Stimulated activated CD8-positive, alpha-beta memory T cell treated with anti-CD3 and anti-CD28 coated beads, Interleukin-2, amount 100 ng/mL, for 1 hour (primary cell): ENCODE data around the gene VGF.

ENCODE experiments used
- DNase-seq, 2 donors: peaks; one replicate each; pipeline ENCODE4 v3.0.0-alpha.2; 2020; ENCODE audit warnings: low read depth in 2 of 2

Gene VGF

DNA sequence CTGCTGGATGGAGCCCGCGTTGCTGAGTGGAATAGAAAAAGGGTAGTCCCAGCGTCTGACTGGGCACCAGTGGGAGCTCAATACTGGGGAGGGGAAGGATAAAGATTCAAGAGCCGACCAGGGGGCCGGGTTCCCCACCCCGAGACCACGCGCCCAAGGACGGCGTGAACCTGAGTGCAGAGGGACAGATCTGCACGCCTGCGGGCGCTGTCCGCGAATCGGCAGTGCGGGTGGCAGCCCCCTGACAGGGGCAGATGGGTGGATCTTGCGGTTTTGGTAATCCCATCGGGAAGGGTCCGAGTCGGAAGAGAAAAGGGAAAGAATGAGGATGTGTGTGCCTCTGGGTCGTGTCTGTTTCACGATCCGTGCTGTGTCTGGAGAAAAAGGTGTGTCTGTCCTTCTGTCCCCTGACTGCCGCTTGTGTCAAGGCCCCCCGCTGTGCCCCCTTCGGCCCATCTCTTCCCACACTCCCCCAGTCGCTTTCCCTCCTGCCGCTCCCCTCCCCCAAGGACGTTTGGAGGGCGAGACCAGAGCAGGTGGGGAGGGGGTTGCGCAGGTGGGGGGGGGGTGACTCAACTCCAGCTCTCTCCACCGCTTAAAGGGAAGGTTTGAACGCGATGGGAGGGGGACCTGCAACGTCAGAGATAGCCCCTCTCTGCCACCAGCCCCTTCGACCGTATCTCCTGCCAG is 734 bp upstream of the VGF start:
- DNase-seq: no peak

DNA sequence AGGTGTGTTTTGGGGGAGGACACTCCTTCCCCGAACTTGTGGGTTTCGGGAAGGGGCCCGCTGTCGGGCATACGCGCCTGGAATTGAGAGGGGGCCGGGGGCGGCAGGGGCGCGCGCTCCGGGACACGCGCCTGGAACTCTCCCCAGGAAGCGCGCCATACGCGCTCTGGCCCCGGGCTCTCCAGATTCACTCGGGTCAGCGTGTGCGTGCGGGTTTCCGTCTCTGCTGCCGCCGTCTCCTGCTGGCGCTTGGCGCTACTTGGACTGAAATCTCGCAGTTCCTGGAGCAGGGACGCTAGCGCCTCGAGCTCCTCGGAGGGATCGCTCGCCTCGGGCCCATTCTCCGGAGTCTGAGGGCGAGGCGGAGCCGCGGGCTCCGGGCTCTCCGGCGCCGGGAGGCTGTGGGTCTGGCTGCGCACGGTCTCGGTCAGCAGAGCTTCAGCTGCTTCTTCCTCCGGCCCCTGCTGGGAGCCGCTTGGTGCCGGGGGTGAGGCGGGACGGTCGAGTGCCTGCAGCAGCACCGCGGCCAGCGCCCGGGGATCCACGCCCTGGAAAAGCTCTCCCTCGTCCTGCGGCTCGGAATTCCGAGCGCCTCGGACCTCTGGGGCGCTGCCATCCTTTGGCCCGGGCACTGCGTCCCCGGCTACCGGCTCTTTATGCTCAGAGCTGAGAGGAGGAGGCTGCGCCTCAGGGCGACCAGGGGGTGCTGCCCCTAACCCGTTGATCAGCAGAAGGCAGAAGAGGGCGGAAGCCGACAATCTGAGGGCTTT is 1.1 kb downstream of the VGF start:
- DNase-seq: no peak

DNA sequence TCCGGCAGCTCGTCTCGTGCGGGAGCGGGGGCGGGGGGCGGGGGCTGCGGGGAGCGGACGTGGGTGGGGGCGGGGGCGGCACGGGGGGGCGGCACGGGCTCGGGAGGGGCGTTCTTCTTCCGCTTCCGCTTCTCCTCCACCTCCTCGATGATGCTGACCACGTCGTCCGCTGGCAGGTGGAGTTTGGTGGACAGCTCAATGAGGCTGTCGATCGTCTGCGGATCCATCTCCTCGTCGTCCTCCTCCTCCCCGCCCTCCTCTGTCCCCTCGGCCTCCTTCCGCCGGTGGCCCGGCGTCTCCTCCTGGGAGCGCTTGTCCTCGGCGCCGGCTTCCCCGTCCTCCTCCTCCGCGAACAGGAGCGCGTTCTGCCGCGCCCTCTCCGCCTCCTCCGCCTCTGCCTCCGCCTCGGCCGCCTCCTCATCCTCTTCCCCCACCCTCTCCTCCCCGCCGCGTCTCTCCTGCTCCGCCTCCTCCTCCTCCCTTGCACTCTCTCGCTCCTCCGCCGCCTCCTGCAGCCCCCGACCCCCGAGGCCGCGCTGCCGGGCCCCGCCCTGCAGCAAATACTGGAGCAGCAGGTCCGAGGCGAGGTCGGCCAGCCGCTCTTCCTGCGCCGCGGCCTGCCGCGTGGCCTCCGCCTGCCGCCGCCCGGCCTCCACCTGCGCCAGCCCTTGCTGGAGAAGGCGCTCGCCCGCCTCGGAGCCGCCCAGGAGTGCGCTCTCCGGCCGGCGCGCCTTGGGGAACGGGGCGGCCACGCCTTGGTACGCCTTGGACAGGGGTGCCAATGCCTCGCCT is 1.9 kb downstream of the VGF start:
- DNase-seq: no peak

DNA sequence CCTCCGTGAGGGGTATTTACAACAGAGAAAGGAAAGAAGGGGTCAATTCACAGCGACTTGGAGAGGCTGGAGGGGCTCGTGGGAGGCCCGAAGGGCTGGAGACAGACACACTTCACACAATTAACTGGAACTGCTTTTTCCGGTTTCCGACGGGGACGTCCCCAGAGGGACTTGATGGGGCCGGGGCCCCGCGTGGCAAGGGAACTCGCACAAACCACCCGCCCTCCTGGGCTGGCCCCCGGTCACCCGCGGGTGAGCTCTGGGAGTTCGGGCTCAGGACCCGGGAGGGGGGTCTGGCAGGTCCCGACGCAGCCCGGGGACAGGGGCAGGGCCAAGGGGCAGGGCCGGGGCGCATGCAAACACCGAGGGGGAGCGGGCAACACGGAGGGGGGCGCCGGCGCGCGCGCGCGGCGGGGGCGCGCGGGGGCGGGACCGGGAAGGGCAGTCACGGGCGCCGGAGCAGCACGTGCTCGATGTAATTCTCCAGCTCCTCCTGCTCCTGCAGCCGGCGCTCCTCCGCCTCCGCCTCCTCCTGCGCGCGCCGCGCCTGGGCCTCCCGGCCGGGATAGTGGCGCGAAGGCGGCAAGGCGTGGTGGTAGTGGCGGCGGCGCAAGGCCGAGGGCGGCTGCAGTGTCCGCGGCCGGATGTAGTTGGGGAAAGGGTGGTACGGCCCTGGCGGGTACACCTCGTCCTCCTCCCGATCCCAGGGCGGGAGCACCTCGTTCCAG is 2.7 kb downstream of the VGF start:
- DNase-seq: no peak

DNA sequence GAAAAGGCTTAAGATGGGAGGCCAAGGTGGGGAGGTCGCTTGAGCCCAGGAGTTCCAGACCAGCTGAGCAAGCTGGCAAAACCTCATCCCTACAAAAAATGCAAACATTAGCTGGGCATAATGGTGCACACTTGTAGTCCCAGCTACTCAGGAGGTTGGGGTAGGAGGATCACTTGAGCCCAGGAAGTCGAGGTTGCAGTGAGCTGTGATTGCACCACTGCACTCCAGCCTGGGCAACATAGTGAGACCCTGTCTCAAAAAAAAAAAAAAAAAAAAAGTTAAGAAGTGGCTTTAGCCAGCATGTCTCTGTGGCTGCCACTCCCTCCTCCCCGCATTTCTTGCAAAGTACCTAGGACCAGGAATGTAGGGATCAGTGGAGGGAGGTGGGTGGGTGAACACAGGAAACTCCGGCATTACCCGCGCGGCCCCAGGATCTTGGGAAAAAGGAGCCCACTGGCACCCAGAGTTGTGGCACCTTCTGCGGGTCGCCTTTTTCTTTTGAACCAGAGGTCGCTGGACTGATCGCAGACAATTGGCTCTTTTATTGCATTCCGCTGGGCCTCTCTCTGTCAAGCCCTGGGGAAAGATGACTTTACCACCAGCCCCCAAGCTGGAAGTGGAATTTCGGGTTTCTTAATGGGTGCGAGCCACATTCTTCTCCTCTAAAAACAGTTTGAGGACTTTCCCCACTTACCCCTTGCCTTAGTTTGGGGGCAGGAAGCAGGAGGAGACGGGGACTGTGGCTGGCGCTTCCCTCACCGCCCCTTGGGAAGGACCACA is 3.5 kb downstream of the VGF start:
- DNase-seq: no peak

DNA sequence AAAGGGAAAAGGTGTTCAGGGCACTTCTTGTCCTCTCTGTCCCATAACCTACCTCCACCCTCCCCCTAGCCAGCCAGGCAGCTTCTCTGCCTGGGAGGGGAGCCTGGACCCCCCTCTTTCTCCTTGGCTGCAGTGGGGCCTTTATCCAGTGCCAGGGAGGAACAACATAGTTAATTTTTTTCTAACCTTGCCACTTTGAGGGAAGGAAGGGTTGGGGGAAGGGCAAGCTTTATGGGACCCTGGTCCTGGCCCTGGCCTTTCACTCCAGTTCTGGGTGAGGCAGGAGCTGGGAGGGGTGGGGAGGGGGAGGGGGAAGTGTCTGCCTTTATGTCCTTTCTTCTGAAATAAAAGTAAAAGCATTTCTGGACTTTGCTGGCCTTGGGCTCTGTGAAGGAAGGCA is 4.5 kb downstream of the VGF start:
- DNase-seq: no peak

DNA sequence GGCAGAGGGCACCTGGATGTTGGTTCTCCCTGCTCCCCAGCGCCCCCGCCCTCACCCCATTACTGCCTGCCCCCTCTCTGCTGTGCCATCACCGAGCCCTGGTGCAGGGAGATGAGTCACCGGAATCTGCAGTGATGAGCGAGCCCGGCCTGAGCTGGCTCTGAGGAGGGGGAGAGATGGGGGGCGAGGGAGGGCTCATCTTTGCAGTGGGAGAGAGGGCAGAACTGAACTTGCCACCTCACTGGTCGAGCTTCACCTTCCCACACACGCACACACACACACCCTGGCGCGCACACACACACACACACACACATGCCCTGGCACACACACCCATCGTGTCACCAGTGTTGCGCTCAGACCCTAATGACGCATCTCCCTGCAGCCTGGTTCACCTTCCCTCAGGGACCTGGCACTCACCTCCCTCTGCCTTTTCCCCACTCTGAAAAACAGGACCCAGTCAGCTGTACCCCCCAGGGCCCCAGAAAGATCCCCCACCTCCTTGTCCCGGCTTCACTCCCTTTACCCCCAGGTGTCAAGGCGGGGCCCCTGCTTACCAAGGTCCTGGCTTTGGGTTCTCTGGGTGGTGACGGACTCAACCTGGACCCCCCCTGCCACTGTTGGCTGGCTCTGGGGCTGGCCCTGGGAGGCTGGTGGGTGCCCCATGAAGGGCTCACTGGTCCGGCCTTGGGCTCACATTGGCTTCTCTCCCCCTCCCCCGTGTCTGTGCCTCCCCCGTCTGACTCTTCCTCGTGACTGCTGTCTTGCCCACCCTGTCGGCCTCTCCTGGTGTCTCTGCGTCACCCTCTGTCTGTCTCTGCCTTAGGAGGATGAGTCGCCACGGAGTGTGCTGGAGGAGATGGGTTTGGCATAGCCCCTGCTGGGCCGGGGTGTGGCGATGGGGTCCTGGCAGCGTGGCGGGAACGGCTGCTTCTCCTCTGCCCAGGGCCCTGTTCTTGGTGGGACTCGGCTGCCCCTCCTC is 5.4 kb downstream of the VGF start:
- DNase-seq: no peak

DNA sequence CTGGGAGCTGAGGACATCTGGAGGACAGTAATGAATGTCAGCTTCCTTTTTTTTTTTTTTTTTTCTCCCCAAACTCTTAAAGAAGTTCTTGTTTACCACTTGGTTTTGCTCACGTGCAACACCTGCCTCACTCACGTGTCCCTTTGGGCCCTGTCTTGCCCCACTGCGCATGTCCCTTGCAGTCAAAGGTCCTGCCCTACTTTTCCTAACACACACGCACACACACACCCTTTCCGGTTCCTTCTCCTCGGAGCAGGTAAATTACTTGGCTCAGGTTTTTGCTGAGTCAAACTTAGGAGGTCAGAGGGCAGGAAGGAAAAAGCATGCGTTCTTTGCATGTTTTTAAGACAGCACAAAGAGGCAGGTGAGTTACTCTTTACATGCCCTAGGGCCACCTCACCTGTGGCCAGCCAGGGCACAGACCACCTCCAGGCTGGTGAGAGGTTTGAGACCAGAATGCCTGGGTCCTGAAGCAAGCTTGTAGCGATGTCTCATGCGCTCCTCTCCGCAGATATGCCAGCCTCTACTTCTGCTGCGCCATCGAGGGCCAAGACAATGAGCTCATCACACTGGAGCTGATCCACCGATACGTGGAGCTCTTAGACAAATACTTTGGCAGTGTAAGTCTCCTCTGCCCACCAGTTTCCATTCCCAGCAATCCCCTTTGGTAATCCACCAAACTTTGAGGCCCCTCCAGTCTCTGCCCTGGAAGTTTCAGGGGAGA is 8.3 kb downstream of the VGF start:
- no peak for DNase-seq

DNA sequence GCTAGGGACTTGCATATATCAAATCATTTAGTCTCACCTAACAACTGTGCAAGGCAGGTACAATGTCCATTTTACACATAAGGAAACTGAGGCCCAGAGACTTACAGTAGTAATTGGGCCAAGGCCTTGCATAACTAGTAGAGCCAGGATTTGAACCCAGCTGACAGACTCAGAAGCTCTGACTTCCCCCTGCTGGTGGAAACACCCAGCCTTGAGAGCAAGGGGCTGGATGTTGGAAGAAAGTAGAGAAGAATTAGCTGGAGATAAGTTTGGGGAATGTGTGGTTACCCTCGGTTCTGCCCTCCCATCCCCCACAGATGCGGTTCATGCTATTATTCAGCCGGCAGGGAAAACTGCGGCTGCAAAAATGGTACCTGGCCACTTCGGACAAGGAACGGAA is 9.1 kb downstream of the VGF start:
- DNase-seq: no peak

DNA sequence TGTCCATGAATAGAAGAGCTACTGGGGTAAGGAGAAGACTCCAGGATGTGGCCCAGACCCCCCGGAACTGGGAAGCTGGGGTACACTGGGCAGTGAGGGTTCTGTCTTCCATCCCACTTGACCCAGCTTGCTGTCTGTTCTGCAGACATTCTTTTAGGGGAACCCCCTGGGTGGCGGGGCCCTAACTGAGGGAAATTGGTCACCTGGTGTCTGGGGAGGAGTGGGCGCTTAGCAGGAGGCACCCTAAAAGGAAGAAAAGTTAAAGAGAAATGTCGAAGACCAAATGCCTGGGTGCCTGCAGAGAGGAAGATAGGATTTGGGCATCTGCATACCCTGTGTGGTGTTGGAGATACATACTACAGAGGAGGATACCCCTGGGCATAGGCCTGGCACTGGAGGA is 10.1 kb downstream of the VGF start:
- DNase-seq: no peak

DNA sequence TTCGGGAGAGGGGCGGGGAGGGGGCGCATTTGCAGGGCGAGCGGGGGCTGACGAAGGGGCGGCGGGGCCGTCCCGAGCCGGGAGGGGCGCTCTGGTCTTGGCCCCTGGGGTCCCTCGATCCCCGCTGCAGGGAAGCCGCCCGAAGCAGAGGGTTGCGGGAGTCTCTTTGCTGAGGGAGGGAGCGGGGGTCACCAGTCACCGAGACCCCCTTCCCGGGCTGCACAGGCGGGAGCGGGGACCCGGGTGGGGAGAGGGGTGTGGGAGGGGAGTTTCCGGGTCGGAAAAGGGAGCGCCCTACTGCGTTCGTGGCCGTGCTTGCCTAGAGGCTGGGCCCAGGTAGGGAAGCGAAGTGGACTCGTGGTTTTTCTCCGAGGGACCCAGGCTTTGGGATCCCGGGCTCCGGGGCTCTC is 10.7 kb downstream of the VGF start:
- no peak for DNase-seq

DNA sequence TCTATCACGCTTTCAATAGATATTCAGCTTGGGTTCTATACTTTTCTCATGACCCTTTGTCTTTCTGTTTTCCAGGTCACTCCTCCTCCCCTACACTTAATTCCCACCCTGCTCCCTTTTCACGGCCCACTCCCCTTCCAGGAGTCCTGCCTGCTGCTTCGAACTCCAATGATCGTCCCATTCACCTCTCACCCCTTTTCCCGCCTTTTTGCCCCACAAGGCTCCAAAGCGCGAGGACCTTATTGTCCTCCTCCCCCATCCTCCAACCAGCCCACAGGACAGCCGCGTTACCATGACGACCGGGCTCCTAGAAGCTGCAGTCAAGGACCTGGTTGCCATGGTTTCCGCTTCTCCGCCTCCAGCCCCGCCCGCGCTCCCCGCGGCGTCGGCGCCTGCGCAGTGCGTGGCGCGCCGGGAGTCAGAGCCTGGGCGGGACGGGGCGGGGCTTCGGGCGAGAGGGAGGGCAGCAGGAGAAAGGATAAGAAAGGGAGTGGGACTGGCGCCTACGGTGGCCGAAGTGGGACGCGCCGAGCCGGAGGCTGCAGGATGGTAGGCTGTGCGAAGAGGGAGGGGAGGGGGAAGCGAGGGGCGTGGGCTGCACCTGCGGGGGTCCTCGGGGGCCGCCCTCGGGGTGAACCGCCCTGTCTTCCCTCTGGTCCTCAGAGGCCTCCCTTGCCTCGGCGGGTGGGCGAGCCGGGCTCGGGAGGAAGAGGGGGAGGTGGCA is 11.2 kb downstream of the VGF start, which contains the start of gene AP1S1:
AP1S1 (plus strand) TSS at position 508 of the 724 bp plus-strand sequence; CDS start at position 547, 39 bp downstream.
- DNase-seq: peak; percentile 72 to 83

DNA sequence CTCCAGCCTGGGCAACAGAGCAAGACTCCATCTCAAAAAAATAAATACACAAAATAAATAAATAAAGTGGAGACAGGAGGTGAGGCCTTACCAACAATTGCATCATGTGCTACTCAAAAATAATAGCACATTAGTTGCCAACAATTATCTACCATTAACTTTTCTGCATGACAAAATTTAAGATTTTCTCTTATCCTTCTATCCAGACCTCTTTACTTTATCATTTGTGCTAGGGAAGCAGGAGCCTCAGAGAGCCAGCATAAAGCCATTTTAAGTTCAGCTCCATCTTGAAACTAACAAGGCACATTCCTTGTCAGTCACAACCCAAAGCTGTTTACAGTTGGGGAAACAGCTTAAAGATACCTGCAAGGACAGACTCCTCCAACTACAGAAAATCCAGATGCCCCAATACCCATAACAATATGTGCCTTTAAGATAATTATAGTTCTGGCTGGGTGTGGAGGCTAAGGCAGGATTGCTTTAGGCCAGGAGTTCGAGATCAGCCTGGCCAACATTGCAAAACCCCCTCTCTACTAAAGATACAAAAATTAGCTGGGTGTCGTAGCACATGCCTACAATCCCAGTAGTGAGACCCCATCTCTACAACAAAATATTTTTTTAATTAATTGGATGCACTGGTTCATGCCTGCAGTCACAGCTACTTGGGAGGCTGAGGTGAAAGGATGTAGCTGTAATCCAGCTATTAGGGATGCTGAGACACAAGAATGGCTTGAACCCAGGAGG is 13.3 kb downstream of the VGF start:
- no peak for DNase-seq

DNA sequence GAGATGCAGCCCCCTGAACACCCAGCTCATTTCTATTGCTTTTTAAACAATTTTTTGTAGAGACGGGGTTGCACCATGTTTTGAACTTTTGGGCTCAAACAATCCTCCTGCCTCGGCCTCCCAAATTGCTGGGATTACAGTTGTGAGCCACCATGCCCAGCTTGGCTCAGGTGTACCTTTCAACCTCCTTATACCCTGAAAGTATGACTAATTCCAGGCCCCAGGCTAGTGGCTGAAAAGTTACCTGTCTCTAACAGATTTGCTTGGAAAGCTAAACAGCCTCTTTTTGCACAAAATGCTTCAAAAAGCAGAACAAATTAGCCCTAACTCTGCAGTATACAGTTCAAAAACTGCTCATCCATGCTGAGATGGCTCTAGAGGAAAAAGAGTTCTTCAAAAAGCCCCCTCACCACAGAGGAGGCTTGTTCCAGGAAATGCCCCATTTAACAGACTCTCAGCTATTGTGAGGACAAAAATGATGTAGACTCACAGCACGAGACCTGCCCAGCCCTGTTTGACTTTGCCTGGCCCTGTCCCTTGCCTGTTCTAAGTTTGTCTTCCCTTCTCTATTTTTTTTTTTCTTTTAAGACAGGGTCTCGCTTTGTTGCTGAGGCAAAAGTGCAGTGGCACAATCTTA is 24.5 kb downstream of the VGF start:
- no peak for DNase-seq

DNA sequence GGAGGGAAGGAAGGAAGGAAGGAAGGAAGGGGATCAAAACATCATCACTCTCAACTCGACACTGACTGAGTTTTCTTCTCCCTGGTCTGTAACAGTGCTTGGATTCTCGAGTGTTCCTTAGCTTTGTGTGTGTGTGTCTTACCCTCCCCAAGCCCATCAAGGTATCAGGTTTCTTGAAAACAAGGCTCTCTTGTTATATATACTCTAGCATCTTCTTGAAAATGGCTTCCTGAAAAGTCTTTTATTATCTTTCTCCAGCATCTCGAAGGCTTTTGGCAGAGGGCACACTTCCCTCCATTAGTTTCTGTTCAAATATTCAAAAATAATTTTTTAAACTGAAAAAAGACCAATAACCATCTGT is 25.1 kb downstream of the VGF start:
- no peak for DNase-seq

DNA sequence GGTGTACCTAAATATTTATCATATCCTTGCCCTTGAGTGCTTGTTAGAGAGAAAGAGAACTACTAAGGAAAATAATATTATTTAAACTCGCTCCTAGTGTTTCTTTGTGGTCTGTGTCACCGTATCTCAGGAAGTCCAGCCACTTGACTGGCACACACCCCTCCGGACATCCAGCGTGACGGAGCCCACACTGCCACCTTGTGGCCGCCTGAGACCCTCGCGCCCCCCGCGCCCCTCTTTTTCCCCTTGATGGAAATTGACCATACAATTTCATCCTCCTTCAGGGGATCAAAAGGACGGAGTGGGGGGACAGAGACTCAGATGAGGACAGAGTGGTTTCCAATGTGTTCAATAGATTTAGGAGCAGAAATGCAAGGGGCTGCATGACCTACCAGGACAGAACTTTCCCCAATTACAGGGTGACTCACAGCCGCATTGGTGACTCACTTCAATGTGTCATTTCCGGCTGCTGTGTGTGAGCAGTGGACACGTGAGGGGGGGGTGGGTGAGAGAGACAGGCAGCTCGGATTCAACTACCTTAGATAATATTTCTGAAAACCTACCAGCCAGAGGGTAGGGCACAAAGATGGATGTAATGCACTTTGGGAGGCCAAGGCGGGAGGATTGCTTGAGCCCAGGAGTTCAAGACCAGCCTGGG is 27.0 kb downstream of the VGF start:
- peak; percentile 70 to 76 for DNase-seq

DNA sequence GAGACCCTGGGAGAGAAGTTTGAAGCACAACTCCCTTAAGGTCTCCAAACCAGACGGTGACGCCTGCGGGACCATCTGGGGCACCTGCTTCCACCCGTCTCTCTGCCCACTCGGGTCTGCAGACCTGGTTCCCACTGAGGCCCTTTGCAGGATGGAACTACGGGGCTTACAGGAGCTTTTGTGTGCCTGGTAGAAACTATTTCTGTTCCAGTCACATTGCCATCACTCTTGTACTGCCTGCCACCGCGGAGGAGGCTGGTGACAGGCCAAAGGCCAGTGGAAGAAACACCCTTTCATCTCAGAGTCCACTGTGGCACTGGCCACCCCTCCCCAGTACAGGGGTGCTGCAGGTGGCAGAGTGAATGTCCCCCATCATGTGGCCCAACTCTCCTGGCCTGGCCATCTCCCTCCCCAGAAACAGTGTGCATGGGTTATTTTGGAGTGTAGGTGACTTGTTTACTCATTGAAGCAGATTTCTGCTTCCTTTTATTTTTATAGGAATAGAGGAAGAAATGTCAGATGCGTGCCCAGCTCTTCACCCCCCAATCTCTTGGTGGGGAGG is 27.6 kb downstream of the VGF start:
- DNase-seq: no peak
